ENCODE measurements around the gene CHD6.

Gene CHD6

GRCh38 chr20:41594514-41595322, 23.5 kb downstream of the CHD6 start:
- no peak overlapping the region for H3K4me3 ChIP-seq (ENCODE audit: low read length)
- DNase-seq (ENCODE audit: low read depth, low spot score): no peak

- no peak for DNase-seq (ENCODE audit: low read depth, low spot score)
- H3K4me3 ChIP-seq (ENCODE audit: low read length): no peak overlapping the region
Observed at GRCh38 chr20:41592516-41593216, 25.5 kb downstream of the CHD6 start.

DNA sequence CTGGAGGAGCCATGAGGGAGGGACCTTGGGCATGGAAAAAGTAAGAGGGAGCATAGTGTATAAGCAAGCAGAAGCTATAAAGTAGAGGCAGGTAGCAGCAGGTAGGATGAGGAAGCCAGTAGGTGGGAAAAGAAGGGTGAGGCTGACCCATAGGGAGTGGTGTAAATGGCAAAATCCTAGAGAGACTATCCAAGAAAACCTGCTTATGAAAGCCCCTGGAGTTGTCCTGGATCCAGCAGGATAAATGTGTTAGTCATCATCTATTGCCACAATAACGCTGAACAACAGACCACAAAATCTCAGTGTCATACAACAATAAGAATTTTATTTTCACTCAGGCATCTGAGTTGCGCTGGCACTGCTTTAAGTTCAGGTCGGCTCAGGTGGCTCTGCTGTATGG, 30.2 kb downstream of the CHD6 start:
- no peak overlapping the region for H3K4me3 ChIP-seq (ENCODE audit: low read length)
- DNase-seq (ENCODE audit: low read depth, low spot score): no peak

GRCh38 chr20:41587523-41587922, 30.7 kb downstream of the CHD6 start:
- no peak overlapping the region for H3K4me3 ChIP-seq (ENCODE audit: low read length)
- no peak for DNase-seq (ENCODE audit: low read depth, low spot score)

DNA sequence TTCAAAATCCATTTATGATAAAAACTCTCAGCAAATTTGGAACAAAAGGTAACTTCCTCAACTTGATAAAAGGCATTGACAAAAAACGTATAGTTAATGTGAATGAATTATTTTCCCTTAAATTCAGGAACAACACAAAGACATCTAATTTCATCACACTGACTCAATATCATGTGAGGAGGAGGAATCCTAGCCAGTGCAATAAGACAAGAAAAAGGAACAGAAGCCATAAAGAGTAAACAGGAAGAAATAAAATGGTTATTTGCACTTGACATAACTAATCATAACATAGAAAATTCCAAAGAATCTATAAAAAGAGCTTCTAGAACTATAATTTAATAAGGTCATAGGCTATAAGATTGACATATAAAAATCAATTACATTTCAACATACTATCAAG, 31.4 kb downstream of the CHD6 start:
- DNase-seq (ENCODE audit: low read depth, low spot score): no peak
- H3K4me3 ChIP-seq (ENCODE audit: low read length): no peak overlapping the region

GRCh38 chr20:41580350-41580749, 37.8 kb downstream of the CHD6 start:
- DNase-seq (ENCODE audit: low read depth, low spot score): no peak
- H3K4me3 ChIP-seq (ENCODE audit: low read length): no peak overlapping the region

DNA sequence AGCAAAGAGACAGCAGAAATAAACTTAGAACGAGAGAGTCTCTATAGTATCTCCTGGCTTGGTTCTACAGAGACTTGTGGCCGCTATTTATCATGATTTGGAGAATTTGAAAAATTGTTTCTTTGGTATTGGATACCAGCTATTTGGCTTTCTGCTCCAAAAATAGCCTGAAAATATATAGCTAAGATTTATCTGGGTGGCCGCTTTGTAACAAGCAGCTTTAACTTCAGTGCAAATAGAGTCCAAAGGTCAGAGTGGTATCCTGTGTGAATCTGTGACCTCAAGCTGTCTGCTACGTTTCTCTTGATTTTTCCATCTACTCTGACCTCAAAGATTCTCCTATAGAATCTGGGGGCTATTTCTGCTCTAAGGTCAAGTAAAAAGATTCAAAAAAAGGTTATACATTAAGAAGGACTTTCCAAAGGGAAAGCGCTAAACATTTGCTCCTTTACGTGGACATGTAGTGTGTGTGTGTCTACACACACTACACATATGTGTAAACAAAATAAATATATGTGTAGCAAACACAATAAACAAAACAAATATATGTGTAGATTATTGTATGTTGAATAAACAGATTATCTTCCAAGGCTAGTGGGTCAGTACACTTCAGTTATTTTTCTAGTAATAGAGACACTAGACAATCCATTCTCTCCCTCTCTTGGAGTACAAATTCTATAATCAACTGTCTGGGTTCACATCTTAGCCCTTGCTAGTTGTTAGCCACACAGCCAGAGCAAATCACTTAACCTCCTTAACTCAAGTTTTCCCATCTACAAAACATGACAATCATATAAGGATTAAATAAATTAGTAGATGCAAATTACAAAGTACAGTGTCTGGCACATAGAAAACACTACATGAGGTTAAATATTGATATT, 40.8 kb downstream of the CHD6 start:
- DNase-seq (ENCODE audit: low read depth, low spot score): no peak
- no peak overlapping the region for H3K4me3 ChIP-seq (ENCODE audit: low read length)

GRCh38 chr20:41575412-41575811, 42.8 kb downstream of the CHD6 start:
- no peak for DNase-seq (ENCODE audit: low read depth, low spot score)
- H3K4me3 ChIP-seq (ENCODE audit: low read length): no peak overlapping the region

GRCh38 chr20:41574802-41575389, 43.3 kb downstream of the CHD6 start:
- no peak for DNase-seq (ENCODE audit: low read depth, low spot score)
- no peak overlapping the region for H3K4me3 ChIP-seq (ENCODE audit: low read length)

DNA sequence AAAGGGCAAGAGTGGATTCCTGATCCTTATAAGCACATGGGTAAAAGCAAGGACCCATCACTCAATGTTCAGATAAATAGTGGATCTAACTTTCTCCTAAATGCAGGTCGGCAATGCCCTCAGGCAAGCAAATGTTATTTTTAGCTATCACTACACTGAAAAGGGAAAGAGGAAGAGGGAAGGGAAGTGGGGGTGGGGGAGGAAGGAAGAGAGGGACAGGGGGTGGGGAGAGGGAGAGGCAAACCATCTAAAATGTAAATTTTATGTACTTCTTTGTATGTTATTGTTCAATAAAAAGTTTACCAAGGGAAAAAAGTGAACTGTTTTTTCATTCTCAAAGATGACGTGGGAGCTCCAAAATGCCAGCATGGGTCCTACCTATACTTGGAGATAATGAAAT, 44.2 kb downstream of the CHD6 start:
- H3K4me3 ChIP-seq (ENCODE audit: low read length): no peak overlapping the region

GRCh38 chr20:41572010-41572572, 46.1 kb downstream of the CHD6 start:
- no peak overlapping the region for H3K4me3 ChIP-seq (ENCODE audit: low read length)
- DNase-seq (ENCODE audit: low read depth, low spot score): no peak

More for the DNA sequence above, 44.2 kb downstream of the CHD6 start:
- DNase-seq (ENCODE audit: low read depth, low spot score): no peak

DNA sequence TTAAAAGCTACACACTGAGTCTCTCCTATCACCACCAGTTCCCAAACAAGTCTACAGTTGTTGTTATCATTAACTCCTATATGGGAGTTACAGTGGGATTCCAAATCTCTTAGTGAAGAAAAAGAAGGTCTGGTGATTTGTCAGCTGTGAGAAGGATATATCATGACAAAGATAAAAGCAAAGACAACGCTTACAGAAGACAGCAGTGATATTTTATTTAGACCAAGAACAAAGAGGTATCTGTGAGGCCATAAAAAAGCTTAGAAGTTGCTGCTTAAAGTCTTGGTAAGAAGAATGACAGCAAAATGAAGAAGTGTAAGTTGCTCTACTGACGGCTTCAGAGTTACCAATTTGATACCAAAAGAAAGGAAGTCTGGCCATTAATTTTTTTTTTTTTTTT, 47.2 kb downstream of the CHD6 start:
- H3K4me3 ChIP-seq (ENCODE audit: low read length): no peak overlapping the region
- DNase-seq (ENCODE audit: low read depth, low spot score): no peak

DNA sequence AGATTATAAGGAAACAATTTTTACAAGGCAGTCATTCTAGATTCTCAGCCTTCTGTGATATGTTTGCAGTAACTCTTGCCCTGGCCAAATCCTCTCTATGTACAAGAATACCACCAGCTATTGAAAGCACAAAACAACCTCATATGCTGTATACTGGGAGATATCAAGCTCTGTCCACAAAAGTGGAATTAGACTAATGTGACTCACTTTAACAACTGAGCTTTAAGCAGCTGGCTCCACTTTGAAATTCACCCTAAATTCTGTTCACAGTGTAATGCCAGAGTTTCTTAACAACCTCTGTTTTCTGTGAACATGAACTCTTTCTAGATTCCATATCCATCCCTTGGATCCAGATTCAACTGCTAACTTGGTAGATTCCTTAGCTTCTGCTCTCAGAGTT, 47.6 kb downstream of the CHD6 start:
- no peak overlapping the region for H3K4me3 ChIP-seq (ENCODE audit: low read length)
- no peak for DNase-seq (ENCODE audit: low read depth, low spot score)

- no peak for DNase-seq (ENCODE audit: low read depth, low spot score)
Observed at GRCh38 chr20:41567615-41568014, 50.6 kb downstream of the CHD6 start.

DNA sequence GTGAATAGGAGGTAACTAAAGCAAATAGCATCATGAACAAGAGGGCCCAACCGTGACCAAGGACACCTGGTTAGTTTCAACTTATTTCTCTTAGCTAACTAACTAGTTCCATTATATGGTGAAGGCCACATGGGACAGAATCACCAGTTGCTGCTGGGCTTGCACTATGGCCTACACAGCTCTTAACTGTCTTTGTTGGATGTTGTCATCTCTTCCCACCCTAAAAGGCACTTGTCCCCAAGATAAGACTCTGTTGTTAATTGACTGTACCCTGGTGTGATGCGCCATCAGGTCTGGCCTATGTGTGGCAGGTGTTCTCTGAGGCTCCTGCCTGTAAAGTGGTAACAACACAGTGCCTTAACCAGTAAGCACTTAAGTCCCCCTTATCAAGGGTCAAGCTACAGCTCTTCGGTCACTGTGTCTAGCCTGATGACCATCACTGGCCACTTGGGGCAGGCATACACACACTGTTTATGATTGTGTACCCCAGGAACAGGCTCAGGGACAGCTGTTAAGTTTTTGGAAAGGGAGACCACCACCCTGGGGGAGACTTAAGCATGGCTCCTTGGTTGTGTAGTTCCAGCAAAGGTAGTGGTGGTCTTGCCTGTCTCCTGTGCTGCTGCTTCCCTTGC, 51.2 kb downstream of the CHD6 start:
- no peak for DNase-seq (ENCODE audit: low read depth, low spot score)
- H3K4me3 ChIP-seq (ENCODE audit: low read length): no peak overlapping the region

More at GRCh38 chr20:41567615-41568014, 50.6 kb downstream of the CHD6 start:
- no peak overlapping the region for H3K4me3 ChIP-seq (ENCODE audit: low read length)

DNA sequence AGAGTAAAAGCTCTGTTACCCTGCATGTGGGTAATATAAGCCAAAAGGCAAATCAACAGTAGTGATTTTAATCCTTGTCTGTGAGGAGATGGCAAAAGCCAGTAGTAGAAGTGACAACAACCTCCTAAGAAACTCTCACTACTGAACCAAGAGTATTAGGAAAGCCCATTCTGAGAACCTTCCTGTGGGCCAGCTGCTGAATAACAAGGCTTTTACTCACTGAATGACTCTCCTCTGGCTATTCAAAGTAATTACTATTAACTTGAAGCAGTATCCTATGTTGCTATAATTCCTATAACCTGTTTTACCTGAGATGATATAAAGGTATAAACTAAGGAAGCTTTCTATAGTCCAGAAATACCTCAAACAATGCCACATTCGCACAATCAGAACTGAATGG, 55.1 kb downstream of the CHD6 start:
- H3K4me3 ChIP-seq (ENCODE audit: low read length): no peak overlapping the region
- no peak for DNase-seq (ENCODE audit: low read depth, low spot score)

GRCh38 chr20:41560970-41561369, 57.2 kb downstream of the CHD6 start:
- H3K4me3 ChIP-seq (ENCODE audit: low read length): no peak overlapping the region
- DNase-seq (ENCODE audit: low read depth, low spot score): no peak

- DNase-seq (ENCODE audit: low read depth, low spot score): no peak
- H3K4me3 ChIP-seq (ENCODE audit: low read length): no peak overlapping the region
Observed at GRCh38 chr20:41559658-41560057, 58.5 kb downstream of the CHD6 start.
